Retinal pigment epithelial cell (primary cell): ENCODE data around the gene TNFSF9.
"Not testable (repeated sequence)": the region's sequence is repeated elsewhere in the genome, so short reads cannot be mapped to it uniquely, and the experiment has no call there.

ENCODE experiments used
- DNase-seq: peaks from one replicate; pipeline ENCODE4 v3.0.0-alpha.2; 2010; ENCODE audit warnings: low read depth
- H3K4me3 ChIP-seq: 2 replicates; pipeline ENCODE4 v1.5.1; 2011; ENCODE audit warnings: mild to moderate bottlenecking, low read length, control low read depth, moderate library complexity
- CTCF ChIP-seq: conservative IDR thresholded peaks from 2 replicates; pipeline ENCODE4 v1.5.1; 2011; ENCODE audit warnings: low read depth, low read length, control low read depth, inconsistent platforms

Gene TNFSF9

GRCh38 chr19:6533746-6534418 is 3.1 kb downstream of the TNFSF9 start:
- no peak for DNase-seq
- no peak for TF ChIP-seq CTCF
- no peak overlapping the region for H3K4me3 ChIP-seq

GRCh38 chr19:6534451-6535093 is 3.7 kb downstream of the TNFSF9 start:
- H3K4me3 ChIP-seq, result no peak overlapping the region

GRCh38 chr19:6535558-6536137 is 4.8 kb downstream of the TNFSF9 start:
- TF ChIP-seq CTCF, result no peak
- H3K4me3 ChIP-seq, result no peak overlapping the region
- DNase-seq, result no peak

More at GRCh38 chr19:6534451-6535093, 3.7 kb downstream of the TNFSF9 start:
- DNase-seq, result no peak
- TF ChIP-seq CTCF, result no peak

- TF ChIP-seq CTCF, result no peak
- H3K4me3 ChIP-seq, result no peak overlapping the region
These were observed 8.7 kb downstream of the TNFSF9 start for GRCh38 chr19:6539514-6539913.

GRCh38 chr19:6540918-6541689 is 10.3 kb downstream of the TNFSF9 start:
- no peak for DNase-seq

More at GRCh38 chr19:6539514-6539913, 8.7 kb downstream of the TNFSF9 start:
- no peak for DNase-seq

GRCh38 chr19:6543866-6544347 is 13.1 kb downstream of the TNFSF9 start:
- no peak for TF ChIP-seq CTCF
- H3K4me3 ChIP-seq, result no peak overlapping the region
- no peak for DNase-seq

More at GRCh38 chr19:6540918-6541689, 10.3 kb downstream of the TNFSF9 start:
- TF ChIP-seq CTCF, result no peak
- no peak overlapping the region for H3K4me3 ChIP-seq

- not testable (repeated sequence) for DNase-seq, H3K4me3 ChIP-seq
These were observed 19.9 kb downstream of the TNFSF9 start for GRCh38 chr19:6550679-6551078.
